ENCODE results near the gene EEFSEC. TPM values are rescaled to one million over a fixed set of nuclear protein-coding genes. Genes with fewer than 3 reads are reported as not detected.

EEFSEC gene
- total and polyA plus RNA-seq, 2 experiments from 2014 or later, result 10.1 to 16.2 TPM

GRCh38 chr3:128231606-128232005 lies 78.3 kb downstream of the EEFSEC start:
- peak; percentile 43 for ATAC-seq
- Histone ChIP-seq H3K27me3 (ENCODE audit: insufficient read depth) (no peaks in the 10 kb centered on the region), H3K4me2 (peak overlapping the region; percentile 40; the same call in 1 of the 2 replicates), H3K9me2 (ENCODE audit: insufficient read depth) (0 out of 2 replicates have a peak, but pooled peaks cover 4% of the 10 kb centered on the region), H3F3A (replicated peaks; ENCODE audit: low read depth) (no peaks in the 10 kb centered on the region), H3K4me1 (ENCODE audit: insufficient read depth) (peaks cover 9% of the 10 kb centered on the region), H3K36me3 (ENCODE audit: insufficient read depth) (no peaks in the 10 kb centered on the region), H3K27ac (ENCODE audit: low read depth) (0 out of 2 replicates have a peak overlapping the region, but pooled peaks have one; percentile 22), H4K20me1 (replicated peaks; ENCODE audit: insufficient read depth) (no peaks in the 10 kb centered on the region; the same call in 1 of the 2 replicates), H3K4me3 (no peak overlapping the region), H3K79me2 (replicated peaks; ENCODE audit: insufficient read depth) (no peaks in the 10 kb centered on the region), H2AFZ (no peak overlapping the region)
- Mint-ChIP-seq H3K9me3 (no peaks in the 10 kb centered on the region), H3K4me1 (peaks cover 24% of the 10 kb centered on the region), H3K27me3 (ENCODE audit: insufficient read depth, low read depth, poor library complexity) (peaks cover 7% of the 10 kb centered on the region), H3K27ac (no peak overlapping the region; the same call in 1 of the 2 replicates), H3K4me3 (no peak overlapping the region), H3K36me3 (ENCODE audit: low read depth) (no peaks in the 10 kb centered on the region)
- TF ChIP-seq POLR2AphosphoS5 (IDR thresholded peaks at IDR 0.05; ENCODE audit: low read depth) (no peak), STAT1 (IDR thresholded peaks at IDR 0.05; ENCODE audit: unreplicated experiment) (no peak), JUNB (IDR thresholded peaks at IDR 0.05; ENCODE audit: unreplicated experiment) (no peak), NANOG (IDR thresholded peaks at IDR 0.05; ENCODE audit: borderline replicate concordance) (no peak), EZH2phosphoT487 (IDR thresholded peaks at IDR 0.05; ENCODE audit: unreplicated experiment) (no peak), CREB1 (CRISPR knock-in tag; IDR thresholded peaks at IDR 0.05; ENCODE audit: low read depth) (no peak), ZNF462 (CRISPR knock-in tag; IDR thresholded peaks at IDR 0.05) (no peak)
- TF ChIP-seq, protein P1, sequence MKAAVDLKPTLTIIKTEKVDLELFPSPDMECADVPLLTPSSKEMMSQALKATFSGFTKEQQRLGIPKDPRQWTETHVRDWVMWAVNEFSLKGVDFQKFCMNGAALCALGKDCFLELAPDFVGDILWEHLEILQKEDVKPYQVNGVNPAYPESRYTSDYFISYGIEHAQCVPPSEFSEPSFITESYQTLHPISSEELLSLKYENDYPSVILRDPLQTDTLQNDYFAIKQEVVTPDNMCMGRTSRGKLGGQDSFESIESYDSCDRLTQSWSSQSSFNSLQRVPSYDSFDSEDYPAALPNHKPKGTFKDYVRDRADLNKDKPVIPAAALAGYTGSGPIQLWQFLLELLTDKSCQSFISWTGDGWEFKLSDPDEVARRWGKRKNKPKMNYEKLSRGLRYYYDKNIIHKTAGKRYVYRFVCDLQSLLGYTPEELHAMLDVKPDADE (IDR thresholded peaks at IDR 0.05), result no peak
- TF ChIP-seq, protein P2, sequence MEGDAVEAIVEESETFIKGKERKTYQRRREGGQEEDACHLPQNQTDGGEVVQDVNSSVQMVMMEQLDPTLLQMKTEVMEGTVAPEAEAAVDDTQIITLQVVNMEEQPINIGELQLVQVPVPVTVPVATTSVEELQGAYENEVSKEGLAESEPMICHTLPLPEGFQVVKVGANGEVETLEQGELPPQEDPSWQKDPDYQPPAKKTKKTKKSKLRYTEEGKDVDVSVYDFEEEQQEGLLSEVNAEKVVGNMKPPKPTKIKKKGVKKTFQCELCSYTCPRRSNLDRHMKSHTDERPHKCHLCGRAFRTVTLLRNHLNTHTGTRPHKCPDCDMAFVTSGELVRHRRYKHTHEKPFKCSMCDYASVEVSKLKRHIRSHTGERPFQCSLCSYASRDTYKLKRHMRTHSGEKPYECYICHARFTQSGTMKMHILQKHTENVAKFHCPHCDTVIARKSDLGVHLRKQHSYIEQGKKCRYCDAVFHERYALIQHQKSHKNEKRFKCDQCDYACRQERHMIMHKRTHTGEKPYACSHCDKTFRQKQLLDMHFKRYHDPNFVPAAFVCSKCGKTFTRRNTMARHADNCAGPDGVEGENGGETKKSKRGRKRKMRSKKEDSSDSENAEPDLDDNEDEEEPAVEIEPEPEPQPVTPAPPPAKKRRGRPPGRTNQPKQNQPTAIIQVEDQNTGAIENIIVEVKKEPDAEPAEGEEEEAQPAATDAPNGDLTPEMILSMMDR (conservative IDR thresholded peaks at IDR 0.05; ENCODE audit: low read depth in 2 of 2), result no peak
- DNase-seq (ENCODE audit: low spot score), result no peak
